Osteoblast (primary cell): ENCODE results near the gene TMEM139. TPM values are rescaled to one million over a fixed set of nuclear protein-coding genes. Genes with fewer than 3 reads are reported as not detected.

ENCODE experiments used
- DNase-seq: peaks from one replicate; pipeline ENCODE4 v3.0.0; 2011; ENCODE audit warnings: low spot score, mixed read lengths; ENCODE audit not compliant: insufficient read length; ENCODE audit errors: missing footprints
- H2AFZ ChIP-seq: 2 replicates; pipeline ENCODE4 v1.6.0; 2011; ENCODE audit warnings: mild to moderate bottlenecking, low read length
- H3K27ac ChIP-seq: 2 replicates; pipeline ENCODE4 v1.5.1; 2011; ENCODE audit warnings: mild to moderate bottlenecking, low read depth, low read length, moderate library complexity
- H3K27me3 ChIP-seq: 2 replicates; pipeline ENCODE4 v1.6.0; 2012; ENCODE audit warnings: mild to moderate bottlenecking, control low read depth, inconsistent platforms, low read length, moderate library complexity; ENCODE audit not compliant: insufficient read depth
- H3K36me3 ChIP-seq: 2 replicates; pipeline ENCODE4 v1.5.1; 2011; ENCODE audit warnings: mild to moderate bottlenecking, low read length, control low read depth, moderate library complexity; ENCODE audit not compliant: insufficient read depth
- H3K4me1 ChIP-seq: 2 replicates; pipeline ENCODE4 v1.5.1; 2011; ENCODE audit warnings: mild to moderate bottlenecking, low read length, control low read depth, moderate library complexity; ENCODE audit not compliant: insufficient read depth
- H3K4me2 ChIP-seq: 2 replicates; pipeline ENCODE4 v1.6.0; 2011; ENCODE audit warnings: mild to moderate bottlenecking, low read length; ENCODE audit not compliant: insufficient read depth
- H3K4me3 ChIP-seq: fragments of 200-600 bp; sonication (generic); 3 replicates; pipeline ENCODE4 v1.5.1; 2012; ENCODE audit warnings: mild to moderate bottlenecking, low read length, inconsistent platforms; ENCODE audit not compliant: insufficient read depth
- H3K79me2 ChIP-seq: 2 replicates; pipeline ENCODE4 v1.6.0; 2012; ENCODE audit warnings: mild to moderate bottlenecking, low read length, control low read depth, inconsistent platforms; ENCODE audit not compliant: insufficient read depth
- H3K9me3 ChIP-seq: 2 replicates; pipeline ENCODE4 v1.5.1; 2011; ENCODE audit warnings: low read depth, low read length, control low read depth
- H4K20me1 ChIP-seq: 2 replicates; pipeline ENCODE4 v1.6.0; 2012; ENCODE audit warnings: mild to moderate bottlenecking, low read length, control low read depth; ENCODE audit not compliant: insufficient read depth
- total RNA-seq: library from RNA; depleted of rRNA; stranded (reverse); fragments of >200 nt; gene quantifications from 2 replicates; pipeline ENCODE4 v1.2.3, GENCODE V29; 2012
- TF ChIP-seq, protein P1 (sequence below): IDR thresholded peaks from 2 replicates; pipeline ENCODE4 v1.5.1; 2011; ENCODE audit warnings: mild to moderate bottlenecking, low read depth, low read length, moderate library complexity; ENCODE audit errors: extremely low read depth

The TMEM139 gene
- total RNA-seq, 1 donor: not detected

DNA sequence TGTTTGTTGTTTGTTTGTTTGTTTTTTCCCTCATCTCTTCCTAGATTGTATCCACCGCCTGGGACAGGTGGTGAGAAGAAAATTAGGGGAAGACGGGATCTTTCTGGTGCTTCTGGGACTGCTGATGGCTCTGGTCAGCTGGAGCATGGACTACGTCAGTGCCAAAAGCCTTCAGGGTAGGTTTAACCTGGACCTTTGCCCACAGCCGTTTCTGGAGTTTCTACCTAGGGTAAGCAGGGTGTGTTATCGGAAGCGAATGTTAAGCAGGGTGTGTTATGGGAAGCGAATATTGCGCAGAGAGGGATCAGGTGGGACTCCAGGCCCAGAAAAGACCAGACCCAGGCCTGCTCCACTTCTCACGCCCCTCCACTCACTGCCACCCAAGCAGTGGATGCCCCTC lies 35.9 kb downstream of the TMEM139 start:
- DNase-seq: peak; percentile 54
- no peak overlapping the region for H2AFZ ChIP-seq
- no peak overlapping the region for H3K4me3 ChIP-seq
- no peaks in the 10 kb centered on the region for H3K9me3 ChIP-seq
- H3K36me3 ChIP-seq: no peaks in the 10 kb centered on the region
- H3K4me1 ChIP-seq: peaks cover 18% of the 10 kb centered on the region
- TF ChIP-seq, protein P1, sequence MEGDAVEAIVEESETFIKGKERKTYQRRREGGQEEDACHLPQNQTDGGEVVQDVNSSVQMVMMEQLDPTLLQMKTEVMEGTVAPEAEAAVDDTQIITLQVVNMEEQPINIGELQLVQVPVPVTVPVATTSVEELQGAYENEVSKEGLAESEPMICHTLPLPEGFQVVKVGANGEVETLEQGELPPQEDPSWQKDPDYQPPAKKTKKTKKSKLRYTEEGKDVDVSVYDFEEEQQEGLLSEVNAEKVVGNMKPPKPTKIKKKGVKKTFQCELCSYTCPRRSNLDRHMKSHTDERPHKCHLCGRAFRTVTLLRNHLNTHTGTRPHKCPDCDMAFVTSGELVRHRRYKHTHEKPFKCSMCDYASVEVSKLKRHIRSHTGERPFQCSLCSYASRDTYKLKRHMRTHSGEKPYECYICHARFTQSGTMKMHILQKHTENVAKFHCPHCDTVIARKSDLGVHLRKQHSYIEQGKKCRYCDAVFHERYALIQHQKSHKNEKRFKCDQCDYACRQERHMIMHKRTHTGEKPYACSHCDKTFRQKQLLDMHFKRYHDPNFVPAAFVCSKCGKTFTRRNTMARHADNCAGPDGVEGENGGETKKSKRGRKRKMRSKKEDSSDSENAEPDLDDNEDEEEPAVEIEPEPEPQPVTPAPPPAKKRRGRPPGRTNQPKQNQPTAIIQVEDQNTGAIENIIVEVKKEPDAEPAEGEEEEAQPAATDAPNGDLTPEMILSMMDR: no peak
- no peaks in the 10 kb centered on the region for H4K20me1 ChIP-seq
- H3K4me2 ChIP-seq: no peak overlapping the region
- H3K27me3 ChIP-seq: no peaks in the 10 kb centered on the region
- no peaks in the 10 kb centered on the region for H3K79me2 ChIP-seq
- H3K27ac ChIP-seq: no peak overlapping the region

DNA sequence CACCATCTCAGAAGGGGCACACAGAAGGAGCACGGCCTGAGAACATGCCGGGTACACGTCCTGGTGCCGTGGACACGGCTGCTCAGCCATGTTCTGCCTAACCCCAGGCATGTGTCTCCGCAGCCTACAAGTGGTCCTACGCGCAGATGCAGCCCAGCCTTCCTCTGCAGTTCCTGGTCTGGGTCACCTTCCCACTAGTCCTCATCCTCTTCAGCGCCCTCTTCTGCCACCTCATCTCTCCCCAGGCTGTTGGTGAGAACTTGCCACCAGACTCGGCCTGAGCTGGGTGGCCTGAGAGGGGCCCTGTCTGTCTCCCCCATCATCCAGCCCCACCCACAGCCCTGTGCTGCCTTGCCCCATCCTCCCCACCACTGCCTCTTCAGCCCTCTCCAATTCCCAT lies 36.5 kb downstream of the TMEM139 start:
- Histone ChIP-seq H3K36me3 (no peaks in the 10 kb centered on the region), H3K9me3 (no peaks in the 10 kb centered on the region), H3K79me2 (no peaks in the 10 kb centered on the region), H3K27me3 (no peaks in the 10 kb centered on the region), H4K20me1 (no peaks in the 10 kb centered on the region), H3K4me3 (no peak overlapping the region), H2AFZ (no peak overlapping the region), H3K4me2 (no peak overlapping the region), H3K27ac (no peak overlapping the region), H3K4me1 (peaks cover 18% of the 10 kb centered on the region)
- no peak for DNase-seq
- TF ChIP-seq, protein P1: no peak

DNA sequence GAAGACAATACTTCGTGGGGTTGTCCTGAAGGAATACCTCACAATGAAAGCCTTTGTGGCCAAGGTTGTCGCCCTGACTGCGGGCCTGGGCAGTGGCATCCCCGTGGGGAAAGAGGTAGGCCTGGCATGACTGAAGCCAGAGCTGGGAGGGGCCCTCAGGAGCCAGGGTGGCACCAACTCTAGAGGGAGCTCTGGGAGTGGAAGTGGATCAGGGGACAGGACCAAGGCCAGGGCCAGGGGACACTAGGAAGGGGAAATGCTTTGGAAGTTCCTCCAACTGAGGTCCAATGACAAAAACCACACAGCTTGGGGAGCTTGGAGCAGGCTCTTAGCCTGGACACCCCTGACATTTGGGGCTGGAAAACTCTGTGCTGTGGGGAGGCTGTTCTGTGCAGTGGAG lies 37.0 kb downstream of the TMEM139 start:
- Histone ChIP-seq H3K9me3 (no peaks in the 10 kb centered on the region), H3K27ac (no peak overlapping the region), H2AFZ (no peak overlapping the region), H3K36me3 (no peaks in the 10 kb centered on the region), H3K4me2 (no peak overlapping the region), H3K4me3 (no peak overlapping the region), H3K4me1 (peaks cover 18% of the 10 kb centered on the region), H3K79me2 (no peaks in the 10 kb centered on the region), H3K27me3 (no peaks in the 10 kb centered on the region), H4K20me1 (no peaks in the 10 kb centered on the region)
- DNase-seq: no peak
- TF ChIP-seq, protein P1: peak; percentile 23

DNA sequence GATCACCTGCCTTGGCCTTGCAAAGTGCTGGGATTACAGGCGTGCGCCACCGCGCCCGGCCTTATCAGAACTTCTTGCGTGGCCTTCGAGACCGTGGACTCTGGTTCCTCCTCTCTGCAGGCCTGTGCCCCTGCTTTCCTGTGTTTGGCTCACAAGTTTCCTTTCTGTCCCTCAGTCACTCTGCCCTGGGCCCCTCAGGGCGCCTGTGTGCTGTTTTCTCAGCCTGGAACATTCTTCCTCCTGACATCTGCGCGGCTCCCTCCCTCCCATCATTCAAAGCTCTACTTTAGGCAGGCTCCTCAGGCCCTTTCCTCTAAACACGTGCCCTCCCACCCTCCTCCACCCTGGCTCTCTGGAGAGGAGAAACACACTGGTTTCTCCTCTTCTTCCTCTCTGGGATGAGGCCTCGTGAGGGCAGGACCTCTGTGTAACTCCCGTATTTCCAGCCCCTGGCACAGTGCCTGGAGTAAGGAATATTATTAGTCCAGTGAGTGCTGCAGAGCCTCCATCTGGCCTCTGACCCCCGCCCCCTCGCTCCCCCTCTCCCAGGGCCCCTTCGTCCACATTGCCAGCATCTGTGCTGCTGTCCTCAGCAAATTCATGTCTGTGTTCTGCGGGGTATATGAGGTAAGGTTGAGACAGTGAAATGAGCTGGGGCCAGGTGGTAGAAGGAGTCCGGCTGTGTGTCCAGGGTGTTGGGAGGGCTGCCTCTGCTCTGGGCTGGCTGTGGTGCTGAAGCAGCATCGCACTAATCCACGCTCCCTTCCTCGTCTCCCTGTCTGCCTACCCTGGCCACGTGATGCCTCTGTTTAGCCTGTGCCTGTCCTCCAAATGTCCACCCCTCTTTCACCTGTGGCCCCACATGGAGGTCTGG lies 38.2 kb downstream of the TMEM139 start:
- Histone ChIP-seq H3K4me2 (no peak overlapping the region), H2AFZ (no peak overlapping the region), H3K4me1 (peaks cover 18% of the 10 kb centered on the region), H3K27ac (no peak overlapping the region), H4K20me1 (no peaks in the 10 kb centered on the region), H3K79me2 (no peaks in the 10 kb centered on the region), H3K27me3 (no peaks in the 10 kb centered on the region), H3K36me3 (no peaks in the 10 kb centered on the region), H3K4me3 (no peak overlapping the region), H3K9me3 (no peaks in the 10 kb centered on the region)
- TF ChIP-seq, protein P1: no peak
- DNase-seq: peak; percentile 49
